Bronchial epithelial cell (primary cell): ENCODE results near the gene NAPA. TPM values are rescaled to one million over a fixed set of nuclear protein-coding genes. Genes with fewer than 3 reads are reported as not detected.
A peak's percentile ranks its signal among the peaks of the same experiment; 100 is the strongest.

ENCODE experiments used
- DNase-seq: peaks from one replicate; pipeline ENCODE4 v3.0.0-alpha.2; 2010; ENCODE audit warnings: low read depth
- FAIRE-seq: peaks from 2 replicates; lab custom pipeline; 2011; peaks lifted over from hg19 to GRCh38; lab: Jason Lieb, UNC
- H3K27me3 ChIP-seq: 2 replicates; pipeline ENCODE4 v1.5.1; 2011; ENCODE audit warnings: low read length; ENCODE audit not compliant: control insufficient read depth, insufficient read depth
- H3K36me3 ChIP-seq: 2 replicates; pipeline ENCODE4 v1.5.1; 2011; ENCODE audit warnings: low read length; ENCODE audit not compliant: control insufficient read depth, insufficient read depth
- H3K4me3 ChIP-seq: 2 replicates; pipeline ENCODE4 v1.5.1; 2011; ENCODE audit warnings: mild to moderate bottlenecking, low read depth, low read length, control low read depth
- total RNA-seq: library from RNA; depleted of rRNA; stranded (reverse); fragments of >200 nt; gene quantifications from 2 replicates; pipeline ENCODE4 v1.2.1, GENCODE V29; 2014
- TF ChIP-seq, protein P1 (sequence below): IDR thresholded peaks from 2 replicates; pipeline ENCODE4 v1.5.1; 2011; ENCODE audit warnings: mild to moderate bottlenecking, moderate library complexity, low read length, control low read depth, inconsistent platforms; ENCODE audit not compliant: insufficient read depth, severe bottlenecking

The NAPA gene
- total RNA-seq, result 33.0 and 33.2 TPM in 2 replicates

DNA sequence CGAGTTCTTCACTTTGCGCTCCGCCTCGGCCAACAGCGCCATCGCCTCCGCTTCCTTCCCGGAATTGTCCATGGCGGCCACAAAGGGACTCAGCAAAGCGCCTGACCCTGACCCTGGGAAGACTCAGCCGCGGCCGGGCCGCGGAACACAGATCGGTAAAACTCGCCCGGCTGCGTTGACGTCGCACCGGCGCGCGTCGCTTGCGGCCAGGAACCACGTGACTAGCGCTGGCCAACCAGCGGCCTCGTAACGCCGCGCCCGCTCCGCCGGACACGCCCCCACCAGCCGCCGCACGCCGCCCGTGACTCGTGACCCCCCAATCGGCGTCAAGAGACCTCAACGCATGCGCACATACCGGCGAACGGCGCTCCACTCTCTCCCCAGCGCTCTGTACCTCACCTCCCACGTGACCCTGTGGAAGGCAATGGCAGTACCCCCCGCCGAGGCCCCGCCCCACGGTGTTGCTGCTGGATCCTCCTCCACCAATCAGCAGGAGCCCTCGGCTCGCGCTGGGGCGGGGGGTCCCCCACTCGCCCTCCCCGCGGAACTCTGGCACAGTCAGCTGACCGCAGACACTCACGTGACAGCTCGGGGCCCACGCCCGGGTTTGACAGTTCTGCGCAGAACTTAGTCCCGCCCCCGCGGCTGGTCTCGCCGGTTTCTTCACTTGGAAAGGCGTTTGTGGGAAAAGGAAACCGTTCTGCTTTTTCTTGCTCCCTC is at the start of gene NAPA:
NAPA (minus strand) TSS at position 195 of the 720 bp plus-strand sequence; CDS start at position 72, 123 bp downstream.
- peak; percentile 58 for FAIRE-seq
- Histone ChIP-seq H3K4me3 (peak within 1 kb of the TSS; percentile 100), H3K36me3 (no peaks in the 10 kb centered on the region), H3K27me3 (no peaks in the 10 kb centered on the region)
- DNase-seq, result peak; percentile 99
- TF ChIP-seq, protein P1, sequence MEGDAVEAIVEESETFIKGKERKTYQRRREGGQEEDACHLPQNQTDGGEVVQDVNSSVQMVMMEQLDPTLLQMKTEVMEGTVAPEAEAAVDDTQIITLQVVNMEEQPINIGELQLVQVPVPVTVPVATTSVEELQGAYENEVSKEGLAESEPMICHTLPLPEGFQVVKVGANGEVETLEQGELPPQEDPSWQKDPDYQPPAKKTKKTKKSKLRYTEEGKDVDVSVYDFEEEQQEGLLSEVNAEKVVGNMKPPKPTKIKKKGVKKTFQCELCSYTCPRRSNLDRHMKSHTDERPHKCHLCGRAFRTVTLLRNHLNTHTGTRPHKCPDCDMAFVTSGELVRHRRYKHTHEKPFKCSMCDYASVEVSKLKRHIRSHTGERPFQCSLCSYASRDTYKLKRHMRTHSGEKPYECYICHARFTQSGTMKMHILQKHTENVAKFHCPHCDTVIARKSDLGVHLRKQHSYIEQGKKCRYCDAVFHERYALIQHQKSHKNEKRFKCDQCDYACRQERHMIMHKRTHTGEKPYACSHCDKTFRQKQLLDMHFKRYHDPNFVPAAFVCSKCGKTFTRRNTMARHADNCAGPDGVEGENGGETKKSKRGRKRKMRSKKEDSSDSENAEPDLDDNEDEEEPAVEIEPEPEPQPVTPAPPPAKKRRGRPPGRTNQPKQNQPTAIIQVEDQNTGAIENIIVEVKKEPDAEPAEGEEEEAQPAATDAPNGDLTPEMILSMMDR, result no peak

DNA sequence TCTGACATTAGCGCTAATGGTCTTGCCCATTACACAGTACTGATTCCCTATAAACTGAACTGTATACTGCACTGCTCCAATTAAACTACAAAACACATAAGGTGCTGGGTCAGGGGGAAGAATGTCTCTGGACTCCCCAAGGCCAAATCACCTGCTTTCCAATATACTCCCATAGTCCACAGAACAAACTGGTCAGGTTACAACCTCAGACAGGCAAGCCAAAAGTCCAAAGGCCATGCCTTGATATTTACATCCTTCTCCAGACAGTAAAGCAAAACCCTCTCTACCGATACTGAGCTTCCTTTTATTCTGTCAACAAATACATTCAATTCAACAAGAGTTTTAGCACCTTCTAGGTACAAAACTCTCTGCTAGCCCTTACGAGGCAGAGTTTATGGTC is 49.2 kb upstream of the NAPA start:
- TF ChIP-seq, protein P1, result no peak
- no peaks in the 10 kb centered on the region for H3K36me3 ChIP-seq
- H3K4me3 ChIP-seq, result no peak overlapping the region
- no peaks in the 10 kb centered on the region for H3K27me3 ChIP-seq
- no peak for DNase-seq
- FAIRE-seq, result peak; percentile 18

DNA sequence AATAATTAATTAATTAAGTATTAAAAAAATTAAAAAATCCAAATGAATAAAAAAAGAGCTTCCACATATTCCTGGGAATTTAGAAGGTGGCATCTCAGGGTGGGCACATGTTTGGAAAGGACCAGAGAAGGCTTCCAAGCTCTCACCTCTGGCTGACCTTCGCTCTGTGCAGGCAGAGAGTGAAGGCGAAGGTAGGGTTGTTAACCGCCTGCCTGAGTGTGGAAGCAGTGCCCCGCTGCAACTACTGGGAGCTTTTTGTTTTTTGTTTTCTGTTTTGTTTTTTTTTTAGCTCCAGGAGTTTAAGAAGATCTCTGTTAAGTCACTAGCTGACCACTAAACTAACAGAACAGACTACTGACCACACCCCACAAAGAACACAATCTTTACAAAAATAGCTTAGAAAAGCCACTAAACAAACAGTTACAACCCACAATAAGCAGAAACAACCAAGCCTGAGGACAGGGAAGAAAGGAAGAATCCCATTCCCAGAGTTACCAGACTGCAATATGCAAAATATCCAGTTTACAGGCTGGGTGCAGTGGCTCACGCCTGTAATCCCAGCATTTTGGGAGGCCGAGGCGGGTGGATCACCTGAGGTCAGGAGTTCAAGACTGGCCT is 46.7 kb upstream of the NAPA start:
- no peaks in the 10 kb centered on the region for H3K36me3 ChIP-seq
- FAIRE-seq, result no peak
- TF ChIP-seq, protein P1, result no peak

DNA sequence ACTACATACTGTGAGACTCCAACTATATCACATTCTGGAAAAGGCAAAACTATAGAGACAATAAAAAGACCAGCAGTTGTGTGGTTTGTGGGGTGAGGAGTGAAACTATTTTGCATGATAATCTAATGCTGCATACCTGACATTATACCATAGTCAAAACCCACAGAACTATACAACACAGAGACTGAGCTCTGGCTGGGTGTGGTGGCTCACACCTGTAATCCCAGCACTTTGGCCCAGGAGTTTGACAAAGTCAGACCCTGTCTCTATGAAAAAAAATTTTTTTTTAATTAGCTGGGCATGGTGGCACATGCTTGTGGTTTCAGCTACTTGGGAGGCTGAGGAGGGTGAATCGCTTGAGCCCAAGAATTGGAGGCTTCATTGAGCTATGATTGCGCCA is 46.1 kb upstream of the NAPA start:
- Histone ChIP-seq H3K36me3 (no peaks in the 10 kb centered on the region), H3K4me3 (no peak overlapping the region), H3K27me3 (no peaks in the 10 kb centered on the region)
- TF ChIP-seq, protein P1, result no peak
- DNase-seq (no peak), FAIRE-seq (no peak)

More for the DNA sequence above, 46.7 kb upstream of the NAPA start:
- Histone ChIP-seq H3K4me3 (no peak overlapping the region), H3K27me3 (no peaks in the 10 kb centered on the region)
- no peak for DNase-seq

DNA sequence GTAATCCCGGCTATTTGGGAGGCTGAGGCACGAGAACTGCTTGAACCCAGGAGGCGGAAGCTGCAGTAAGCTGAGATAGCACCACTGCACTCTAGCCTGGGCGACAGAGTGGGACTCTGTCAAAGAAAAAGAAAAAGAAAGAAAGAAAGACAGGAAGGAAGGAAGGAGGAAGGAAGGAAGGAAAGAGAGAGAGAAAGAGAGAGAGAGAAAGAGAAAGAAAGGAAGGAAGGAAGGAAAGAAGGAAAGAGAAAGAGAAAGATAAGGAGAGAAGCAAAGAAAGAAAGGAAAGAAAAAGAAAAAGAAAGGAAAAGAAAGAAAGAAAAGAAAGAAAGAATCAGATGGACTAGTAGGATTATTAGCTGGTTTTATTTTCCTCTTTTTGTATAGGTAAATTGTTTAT is 35.3 kb upstream of the NAPA start:
- Histone ChIP-seq H3K36me3 (no peaks in the 10 kb centered on the region), H3K27me3 (peaks cover 3% of the 10 kb centered on the region), H3K4me3 (no peak overlapping the region)
- no peak for DNase-seq
- TF ChIP-seq, protein P1, result no peak
- no peak for FAIRE-seq
